ENCODE measurements around the gene CD59.

CD59 gene

DNA sequence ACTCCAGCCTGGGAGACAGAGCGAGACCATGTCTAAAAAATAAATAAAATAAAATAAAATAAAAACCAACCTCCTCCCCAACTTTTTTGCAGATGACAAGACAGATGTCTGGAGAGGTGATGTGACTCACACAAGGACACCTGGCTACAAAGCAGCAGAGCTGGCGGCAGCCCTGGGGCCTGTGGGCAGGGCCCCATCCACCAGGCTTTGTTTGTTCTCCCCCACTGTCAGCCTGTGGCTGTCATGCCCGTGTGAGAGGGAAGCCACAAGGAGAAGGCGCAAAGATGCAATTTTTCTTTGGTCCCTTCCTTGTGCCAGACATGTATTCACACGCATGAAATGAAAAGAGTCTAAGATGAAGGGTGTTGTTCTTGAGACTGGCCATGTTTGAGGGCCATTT, 16.6 kb downstream of the CD59 start:
- Histone ChIP-seq H2AFZ (ENCODE audit: low read length) (no peak overlapping the region), H3K9me3 (ENCODE audit: low read length) (no peaks in the 10 kb centered on the region), H3F3A (ENCODE audit: insufficient read depth, low read length) (no peaks in the 10 kb centered on the region), H3K9me2 (ENCODE audit: low read depth, low read length) (no peaks in the 10 kb centered on the region), H3K27me3 (ENCODE audit: insufficient read depth, low read length) (no peaks in the 10 kb centered on the region), H3K9ac (ENCODE audit: low read length) (no peak overlapping the region), H3K4me1 (ENCODE audit: insufficient read depth, low read length, severe bottlenecking) (peaks cover under 1% of the 10 kb centered on the region), H3K27ac (ENCODE audit: low read depth, low read length, poor library complexity, severe bottlenecking) (no peak overlapping the region), H4K20me1 (ENCODE audit: insufficient read depth, low read length) (no peaks in the 10 kb centered on the region), H3K4me3 (ENCODE audit: low read depth, low read length, poor library complexity, severe bottlenecking) (no peak overlapping the region), H3K4me2 (ENCODE audit: low read length) (no peak overlapping the region), H3K79me2 (ENCODE audit: insufficient read depth, low read length) (no peaks in the 10 kb centered on the region), H3K36me3 (ENCODE audit: insufficient read depth, low read length) (peaks cover 26% of the 10 kb centered on the region; the same call in 1 of the 2 replicates)
- TF ChIP-seq EZH2 (IDR thresholded peaks at IDR 0.05; ENCODE audit: borderline replicate concordance, low read length), result no peak

DNA sequence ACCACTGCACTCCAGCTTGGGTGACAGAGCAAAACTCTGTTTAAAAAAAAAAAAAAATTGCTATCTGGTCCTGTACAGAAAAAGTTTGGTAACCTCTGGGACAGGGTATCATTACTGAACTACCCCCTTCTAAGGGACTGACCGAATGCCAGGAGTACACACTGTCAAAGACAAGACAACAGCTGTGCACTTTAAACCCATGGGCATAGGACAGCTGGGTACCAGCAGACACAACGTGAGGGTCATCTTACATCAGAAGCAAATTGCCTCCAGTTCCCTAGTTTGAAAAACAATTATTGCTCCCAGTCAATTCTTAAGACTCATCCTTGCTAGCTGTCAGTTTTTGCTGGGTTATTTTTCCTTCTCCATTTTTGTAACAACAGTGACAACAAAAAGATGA, 17.8 kb downstream of the CD59 start:
- Histone ChIP-seq H3F3A (ENCODE audit: insufficient read depth, low read length) (no peaks in the 10 kb centered on the region), H3K79me2 (ENCODE audit: insufficient read depth, low read length) (no peaks in the 10 kb centered on the region), H3K4me2 (ENCODE audit: low read length) (no peak overlapping the region), H3K9me3 (ENCODE audit: low read length) (no peaks in the 10 kb centered on the region), H2AFZ (ENCODE audit: low read length) (no peak overlapping the region), H3K27me3 (ENCODE audit: insufficient read depth, low read length) (no peaks in the 10 kb centered on the region), H3K9ac (ENCODE audit: low read length) (no peak overlapping the region), H3K4me1 (ENCODE audit: insufficient read depth, low read length, severe bottlenecking) (no peaks in the 10 kb centered on the region), H3K36me3 (ENCODE audit: insufficient read depth, low read length) (peaks cover 32% of the 10 kb centered on the region; the same call in 1 of the 2 replicates), H3K9me2 (ENCODE audit: low read depth, low read length) (no peaks in the 10 kb centered on the region), H4K20me1 (ENCODE audit: insufficient read depth, low read length) (no peaks in the 10 kb centered on the region), H3K27ac (ENCODE audit: low read depth, low read length, poor library complexity, severe bottlenecking) (no peak overlapping the region), H3K4me3 (ENCODE audit: low read depth, low read length, poor library complexity, severe bottlenecking) (no peak overlapping the region)
- no peak for TF ChIP-seq EZH2 (IDR thresholded peaks at IDR 0.05; ENCODE audit: borderline replicate concordance, low read length)
- TF ChIP-seq, protein P1, sequence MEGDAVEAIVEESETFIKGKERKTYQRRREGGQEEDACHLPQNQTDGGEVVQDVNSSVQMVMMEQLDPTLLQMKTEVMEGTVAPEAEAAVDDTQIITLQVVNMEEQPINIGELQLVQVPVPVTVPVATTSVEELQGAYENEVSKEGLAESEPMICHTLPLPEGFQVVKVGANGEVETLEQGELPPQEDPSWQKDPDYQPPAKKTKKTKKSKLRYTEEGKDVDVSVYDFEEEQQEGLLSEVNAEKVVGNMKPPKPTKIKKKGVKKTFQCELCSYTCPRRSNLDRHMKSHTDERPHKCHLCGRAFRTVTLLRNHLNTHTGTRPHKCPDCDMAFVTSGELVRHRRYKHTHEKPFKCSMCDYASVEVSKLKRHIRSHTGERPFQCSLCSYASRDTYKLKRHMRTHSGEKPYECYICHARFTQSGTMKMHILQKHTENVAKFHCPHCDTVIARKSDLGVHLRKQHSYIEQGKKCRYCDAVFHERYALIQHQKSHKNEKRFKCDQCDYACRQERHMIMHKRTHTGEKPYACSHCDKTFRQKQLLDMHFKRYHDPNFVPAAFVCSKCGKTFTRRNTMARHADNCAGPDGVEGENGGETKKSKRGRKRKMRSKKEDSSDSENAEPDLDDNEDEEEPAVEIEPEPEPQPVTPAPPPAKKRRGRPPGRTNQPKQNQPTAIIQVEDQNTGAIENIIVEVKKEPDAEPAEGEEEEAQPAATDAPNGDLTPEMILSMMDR (IDR thresholded peaks at IDR 0.05; ENCODE audit: low read length), result no peak

DNA sequence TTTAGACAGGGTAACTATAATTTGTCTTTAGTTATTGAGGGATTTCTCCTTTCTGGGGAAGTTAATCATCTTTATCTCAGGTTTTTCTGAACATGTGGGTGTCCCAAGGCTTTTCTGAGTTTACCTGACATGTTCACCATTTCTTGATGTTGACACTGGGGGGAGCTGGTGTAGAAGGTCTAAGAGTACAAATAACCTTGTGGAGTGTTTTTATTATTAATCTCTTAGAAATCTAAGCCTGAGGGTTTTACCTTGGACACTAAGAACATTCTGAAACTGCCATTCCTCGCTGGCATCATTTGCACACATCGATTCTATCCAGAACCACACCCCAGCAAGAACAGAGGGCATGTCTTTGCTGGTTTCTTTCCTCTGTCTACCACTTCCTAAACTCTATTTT, 20.0 kb downstream of the CD59 start:
- H3K9me2 ChIP-seq (ENCODE audit: low read depth, low read length), result no peaks in the 10 kb centered on the region
- no peaks in the 10 kb centered on the region for H3K79me2 ChIP-seq (ENCODE audit: insufficient read depth, low read length)
- H3F3A ChIP-seq (ENCODE audit: insufficient read depth, low read length), result no peaks in the 10 kb centered on the region
- H3K27ac ChIP-seq (ENCODE audit: low read depth, low read length, poor library complexity, severe bottlenecking), result no peak overlapping the region
- no peaks in the 10 kb centered on the region for H3K27me3 ChIP-seq (ENCODE audit: insufficient read depth, low read length)
- no peak overlapping the region for H3K9ac ChIP-seq (ENCODE audit: low read length)
- H3K4me2 ChIP-seq (ENCODE audit: low read length), result no peak overlapping the region
- peaks cover 37% of the 10 kb centered on the region; the same call in 1 of the 2 replicates for H3K36me3 ChIP-seq (ENCODE audit: insufficient read depth, low read length)
- H4K20me1 ChIP-seq (ENCODE audit: insufficient read depth, low read length), result no peaks in the 10 kb centered on the region
- H2AFZ ChIP-seq (ENCODE audit: low read length), result no peak overlapping the region
- no peak overlapping the region for H3K4me3 ChIP-seq (ENCODE audit: low read depth, low read length, poor library complexity, severe bottlenecking)
- no peak for TF ChIP-seq EZH2 (IDR thresholded peaks at IDR 0.05; ENCODE audit: borderline replicate concordance, low read length)
- TF ChIP-seq, protein P1 (IDR thresholded peaks at IDR 0.05; ENCODE audit: low read length), result peak; percentile 47
- no peaks in the 10 kb centered on the region for H3K9me3 ChIP-seq (ENCODE audit: low read length)
- no peaks in the 10 kb centered on the region for H3K4me1 ChIP-seq (ENCODE audit: insufficient read depth, low read length, severe bottlenecking)

DNA sequence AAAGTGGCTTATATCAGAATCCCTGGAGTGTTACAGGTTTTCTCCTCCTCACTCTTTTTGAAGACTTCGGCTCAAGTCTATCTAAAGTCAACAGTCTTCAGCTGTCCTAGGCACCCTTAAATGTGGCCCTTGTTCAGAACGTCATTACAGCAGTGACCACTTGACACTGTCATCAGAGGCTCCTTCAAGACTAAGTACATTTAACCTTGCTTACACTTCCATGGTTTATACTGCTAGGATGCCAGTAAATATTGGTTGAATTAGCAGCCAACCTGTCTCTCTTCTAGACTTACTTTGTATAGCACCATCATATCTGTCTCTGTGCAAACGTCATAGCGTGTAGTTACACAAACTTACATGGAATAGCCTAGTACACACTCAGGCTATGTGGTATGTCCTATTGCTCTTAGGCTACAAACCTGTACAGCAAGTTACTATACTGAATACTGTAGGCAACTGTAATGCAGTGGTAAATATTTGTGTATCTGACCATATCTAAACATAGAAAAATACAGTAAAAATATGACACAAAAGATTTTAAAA, 22.3 kb downstream of the CD59 start:
- no peak overlapping the region for H3K4me2 ChIP-seq (ENCODE audit: low read length)
- H3K4me1 ChIP-seq (ENCODE audit: insufficient read depth, low read length, severe bottlenecking), result no peaks in the 10 kb centered on the region
- no peak overlapping the region for H2AFZ ChIP-seq (ENCODE audit: low read length)
- H3K79me2 ChIP-seq (ENCODE audit: insufficient read depth, low read length), result no peaks in the 10 kb centered on the region
- peaks cover 45% of the 10 kb centered on the region for H3K36me3 ChIP-seq (ENCODE audit: insufficient read depth, low read length)
- no peaks in the 10 kb centered on the region for H3K9me2 ChIP-seq (ENCODE audit: low read depth, low read length)
- no peaks in the 10 kb centered on the region for H3F3A ChIP-seq (ENCODE audit: insufficient read depth, low read length)
- no peak overlapping the region for H3K4me3 ChIP-seq (ENCODE audit: low read depth, low read length, poor library complexity, severe bottlenecking)
- TF ChIP-seq EZH2 (IDR thresholded peaks at IDR 0.05; ENCODE audit: borderline replicate concordance, low read length), result no peak
- TF ChIP-seq, protein P1 (IDR thresholded peaks at IDR 0.05; ENCODE audit: low read length), result no peak
- no peaks in the 10 kb centered on the region for H3K9me3 ChIP-seq (ENCODE audit: low read length)
- H4K20me1 ChIP-seq (ENCODE audit: insufficient read depth, low read length), result no peaks in the 10 kb centered on the region
- H3K27ac ChIP-seq (ENCODE audit: low read depth, low read length, poor library complexity, severe bottlenecking), result no peak overlapping the region
- H3K9ac ChIP-seq (ENCODE audit: low read length), result no peak overlapping the region
- H3K27me3 ChIP-seq (ENCODE audit: insufficient read depth, low read length), result no peaks in the 10 kb centered on the region
